Non-pigmented ciliary epithelial cell (primary cell): Measurements from ENCODE around the gene VWA5B1.
A peak's percentile ranks its signal among the peaks of the same experiment; 100 is the strongest.

Experiments
- DNase-seq: peaks from one replicate; pipeline ENCODE4 v3.0.0-alpha.2; 2010; ENCODE audit warnings: low read depth

VWA5B1 gene

GRCh38 chr1:20322825-20323612 lies 32.3 kb downstream of the VWA5B1 start:
- peak; percentile 44 for DNase-seq

DNA sequence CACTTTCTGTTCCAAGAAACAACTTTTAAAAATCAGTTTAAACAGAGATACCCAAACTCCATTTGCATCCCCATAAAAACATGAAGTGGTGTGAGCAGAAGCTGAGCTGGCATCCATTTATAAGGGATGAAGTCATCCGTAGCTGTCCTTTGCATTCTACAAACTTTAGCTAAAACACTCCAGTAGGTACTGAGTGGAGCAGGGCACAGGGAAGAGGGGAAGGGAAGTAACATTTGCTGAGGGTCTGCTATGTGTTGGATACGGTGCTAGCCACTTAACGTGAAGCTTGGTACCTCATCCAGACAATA lies 32.9 kb downstream of the VWA5B1 start:
- no peak for DNase-seq

- no peak for DNase-seq
These were observed 34.2 kb downstream of the VWA5B1 start for GRCh38 chr1:20324704-20325406.

DNA sequence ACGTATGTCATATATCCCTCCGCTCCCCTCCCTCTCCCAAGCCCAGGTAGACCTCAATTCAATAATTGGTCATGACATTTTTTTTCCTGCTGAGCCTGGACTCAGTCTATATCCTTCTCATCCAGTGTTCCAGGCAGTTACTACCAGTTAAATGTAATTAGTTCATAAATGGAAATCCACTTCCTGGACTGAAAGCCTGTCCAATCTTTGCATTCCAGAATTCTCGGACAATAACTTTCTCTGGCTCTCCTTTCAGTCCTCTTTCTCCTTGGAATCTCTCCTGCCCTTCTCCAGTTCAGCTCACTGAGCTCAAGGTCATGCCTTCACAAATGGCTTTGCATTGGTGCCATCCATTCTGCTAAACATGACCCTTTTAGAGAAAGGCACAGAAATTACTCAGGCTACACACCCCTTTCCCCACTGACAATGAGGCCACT lies 34.8 kb downstream of the VWA5B1 start:
- no peak for DNase-seq

GRCh38 chr1:20325844-20326420 lies 35.3 kb downstream of the VWA5B1 start:
- DNase-seq, result no peak

GRCh38 chr1:20327467-20327866 lies 36.8 kb downstream of the VWA5B1 start:
- DNase-seq, result no peak

DNA sequence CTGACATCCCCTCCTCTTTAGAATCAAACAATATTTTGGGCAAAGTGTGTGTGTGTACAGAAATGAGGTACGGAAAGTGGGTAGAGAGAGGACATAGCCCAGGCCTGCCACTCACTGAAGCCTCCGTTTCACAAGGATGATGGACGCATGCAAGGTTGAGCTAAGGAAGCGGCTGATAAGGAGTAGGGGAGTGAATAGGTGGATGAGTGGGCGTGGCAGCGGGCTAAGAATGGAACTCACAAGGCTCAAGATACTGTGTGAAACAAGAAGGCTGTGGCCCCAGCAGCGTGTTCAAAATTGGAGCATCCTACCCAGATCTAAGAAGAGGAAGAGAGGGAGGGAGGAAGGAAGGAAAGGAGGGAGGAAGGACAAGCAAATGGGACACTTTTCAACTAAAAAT lies 37.5 kb downstream of the VWA5B1 start:
- no peak for DNase-seq

DNA sequence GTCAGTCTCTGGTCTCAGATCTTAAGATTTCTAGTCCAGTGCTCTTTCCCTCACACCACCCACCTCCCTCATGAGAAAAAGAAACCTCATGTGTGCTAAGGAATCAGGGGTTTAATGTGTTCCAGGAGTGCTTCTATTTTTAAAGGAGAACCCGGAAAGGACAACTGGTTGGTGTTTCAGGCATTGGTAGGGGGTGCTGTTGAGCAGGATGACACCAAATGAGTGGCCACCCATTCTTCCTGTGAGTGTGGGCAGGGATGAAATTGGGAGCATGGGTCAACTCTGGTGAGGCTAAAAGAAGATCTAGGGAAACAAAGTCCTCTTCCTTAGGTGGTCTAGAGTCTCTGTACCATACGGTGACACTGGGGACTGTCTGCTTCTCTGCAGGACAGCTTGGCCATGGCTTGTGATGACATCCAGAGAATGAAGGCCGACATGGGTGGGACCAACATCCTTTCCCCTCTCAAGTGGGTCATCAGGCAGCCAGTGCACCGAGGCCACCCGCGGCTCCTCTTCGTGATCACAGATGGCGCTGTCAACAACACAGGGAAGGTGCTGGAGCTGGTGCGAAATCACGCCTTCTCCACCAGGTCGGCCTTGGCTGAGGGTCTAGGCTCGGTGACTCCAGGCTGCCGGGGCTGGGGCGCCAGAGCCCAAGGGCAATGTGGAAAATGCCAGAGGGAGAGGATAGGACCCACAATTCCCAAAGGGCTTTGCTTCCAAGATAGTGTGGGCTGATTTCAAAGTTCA lies 39.3 kb downstream of the VWA5B1 start:
- DNase-seq, result no peak

- DNase-seq, result no peak
These were observed 43.4 kb downstream of the VWA5B1 start for GRCh38 chr1:20334103-20334502.

GRCh38 chr1:20336105-20336605 lies 45.5 kb downstream of the VWA5B1 start:
- DNase-seq, result no peak

- no peak for DNase-seq
These were observed 46.9 kb downstream of the VWA5B1 start for GRCh38 chr1:20337581-20337980.

DNA sequence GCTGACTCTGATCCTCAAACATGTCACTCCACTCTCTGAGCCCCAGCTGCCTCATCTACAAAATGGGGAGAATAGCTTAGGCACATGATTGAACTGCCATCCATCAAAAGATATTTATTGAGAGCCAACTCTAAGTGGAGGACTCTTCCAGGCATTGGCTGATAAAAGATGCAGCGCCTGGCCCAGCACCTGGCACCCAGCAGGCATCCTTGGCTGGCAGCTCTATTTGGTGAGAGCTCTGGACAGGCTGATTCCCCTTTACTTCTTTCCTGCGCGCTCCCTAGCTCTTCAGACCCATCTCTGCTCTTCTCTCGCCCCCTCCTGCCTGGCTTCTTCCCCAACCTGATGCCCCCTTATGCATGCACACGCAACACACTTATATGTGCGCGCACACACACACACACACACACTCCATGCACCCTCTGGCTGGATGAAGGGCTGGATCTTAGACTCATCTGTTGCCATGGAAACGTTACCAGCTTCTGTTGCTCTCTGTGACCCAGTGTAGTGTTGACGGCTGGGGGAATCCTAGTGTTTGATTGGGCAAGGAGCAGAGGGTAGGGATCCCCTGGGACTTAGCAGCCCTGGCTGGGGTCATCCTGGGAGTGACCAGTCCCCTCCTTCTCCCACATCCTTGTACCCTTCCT lies 49.3 kb downstream of the VWA5B1 start:
- DNase-seq, result no peak

DNA sequence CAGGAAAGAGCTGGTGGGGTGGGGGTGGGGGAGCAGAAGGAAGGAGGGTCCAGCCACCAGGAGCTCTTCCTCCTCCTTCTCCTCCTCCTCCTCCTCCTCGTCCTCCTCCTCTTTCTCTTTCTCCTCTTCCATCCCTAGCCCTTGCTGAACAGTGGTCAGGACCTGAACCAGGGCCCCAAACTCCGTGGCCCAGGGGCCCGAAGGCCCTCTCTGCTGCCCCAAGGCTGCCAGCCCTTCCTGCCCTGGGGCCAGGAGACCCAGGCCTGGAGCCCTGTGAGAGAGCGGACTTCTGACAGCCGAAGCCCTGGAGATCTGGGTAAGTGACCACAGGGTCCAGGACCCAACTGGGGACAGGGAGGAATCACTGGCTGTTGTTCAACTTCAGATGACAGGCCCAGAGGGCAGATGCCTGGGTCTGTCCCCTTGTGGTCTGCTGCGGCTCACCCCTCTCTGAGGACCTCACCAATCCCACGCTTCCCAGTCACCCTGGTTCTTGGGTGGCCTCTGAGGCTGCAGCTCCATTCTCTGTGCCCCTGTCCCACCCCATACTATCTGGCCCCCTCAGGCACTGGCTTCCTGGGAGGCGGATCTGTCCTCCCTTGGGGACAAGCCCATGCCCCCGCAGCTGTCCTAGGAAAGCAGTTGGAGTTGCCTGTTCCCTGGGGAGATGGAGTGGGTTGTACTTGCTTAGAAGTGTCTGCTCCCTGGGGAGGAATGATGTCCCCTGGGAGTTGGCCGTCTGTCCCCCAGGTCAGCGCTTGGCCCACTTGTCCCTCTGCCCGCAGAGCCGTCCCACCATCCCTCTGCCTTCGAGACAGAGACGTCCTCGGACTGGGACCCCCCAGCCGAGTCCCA lies 51.8 kb downstream of the VWA5B1 start:
- no peak for DNase-seq

GRCh38 chr1:20343149-20343937 lies 52.7 kb downstream of the VWA5B1 start:
- no peak for DNase-seq

GRCh38 chr1:20343938-20344302 lies 53.2 kb downstream of the VWA5B1 start:
- DNase-seq, result no peak

DNA sequence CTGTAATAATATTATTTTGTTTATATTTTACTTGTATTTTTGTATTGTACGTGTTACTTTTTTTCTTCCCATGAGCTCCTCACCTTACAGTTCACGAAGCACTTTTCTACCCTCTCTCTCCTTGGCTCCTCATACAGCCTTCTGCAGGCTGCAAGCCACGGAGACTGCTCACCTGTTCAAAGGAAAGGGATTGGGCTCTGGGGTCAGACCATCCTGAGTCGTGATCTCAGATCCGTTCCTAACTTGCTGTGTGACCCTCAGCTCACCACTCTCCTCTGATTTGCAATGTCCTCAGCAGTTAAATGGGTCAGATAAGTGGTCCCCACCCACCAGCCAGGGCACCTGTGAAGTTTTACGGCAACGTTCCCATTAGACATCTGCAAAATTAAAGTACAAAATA lies 54.1 kb downstream of the VWA5B1 start:
- DNase-seq, result no peak

DNA sequence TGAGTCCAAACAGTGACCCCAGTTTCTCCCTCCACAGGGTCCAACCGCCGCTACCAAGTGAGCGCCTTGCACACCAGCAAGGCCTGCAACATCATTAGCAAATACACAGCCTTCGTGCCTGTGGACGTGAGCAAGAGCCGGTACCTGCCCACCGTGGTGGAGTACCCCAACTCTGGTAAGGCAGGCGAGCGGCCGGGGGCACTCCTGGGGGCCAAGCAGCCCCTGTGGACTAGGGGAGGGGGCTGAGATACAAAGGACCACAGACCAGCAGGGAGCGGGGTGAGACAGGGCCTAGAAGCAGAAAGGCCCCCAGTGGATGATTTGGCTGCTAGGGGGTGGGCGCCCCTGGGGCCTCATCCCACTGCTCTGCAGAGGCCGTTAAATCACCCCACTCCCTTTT lies 54.7 kb downstream of the VWA5B1 start:
- DNase-seq, result no peak

GRCh38 chr1:20346433-20346832 lies 55.8 kb downstream of the VWA5B1 start:
- DNase-seq, result no peak

GRCh38 chr1:20347699-20348098 lies 57.0 kb downstream of the VWA5B1 start:
- no peak for DNase-seq

DNA sequence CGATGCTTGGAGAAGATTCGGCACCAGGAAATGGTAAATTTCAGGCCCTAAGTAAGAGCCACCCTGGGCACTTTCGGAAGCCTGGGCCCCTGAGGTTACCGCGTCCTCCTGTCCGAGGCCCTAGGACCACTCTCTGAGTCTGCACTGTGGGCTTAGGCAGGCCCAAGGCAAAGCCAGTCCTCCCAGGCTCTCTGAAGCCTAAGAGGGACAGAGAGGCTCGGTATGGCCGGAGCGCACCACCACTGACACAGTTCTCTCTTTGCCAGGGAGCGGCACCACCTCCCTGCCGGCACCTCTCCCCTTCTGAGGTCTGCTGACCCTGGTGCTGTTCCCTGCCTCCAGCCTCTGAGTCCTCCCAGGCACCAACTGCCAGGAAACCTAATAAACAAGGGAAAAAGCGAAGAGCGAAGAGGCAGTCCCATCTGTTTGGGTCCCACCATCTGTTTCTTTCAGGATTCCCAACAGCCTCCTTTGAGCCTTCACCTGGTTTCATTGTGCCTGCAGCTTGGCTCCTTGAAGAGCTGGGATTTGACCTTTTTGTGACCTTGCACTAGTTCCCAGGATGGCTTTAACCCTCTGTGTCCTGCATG lies 57.7 kb downstream of the VWA5B1 start:
- DNase-seq, result no peak
